K562 (cell line): ENCODE results near the gene OLR1. TPM values are rescaled to one million over a fixed set of nuclear protein-coding genes. Genes with fewer than 3 reads are reported as not detected.

Source experiments
- ATAC-seq: fragments of 200-7000 bp; cut with Tn5 transposase; 3 replicates; pipeline ENCODE4 v1.9.1; 2020; ENCODE audit warnings: moderate library complexity
- BruUV-seq: library from RNA; stranded (reverse); fragments of 400-500 nt; replicated peaks from 2 replicates; lab custom pipeline; 2021; lab: Mats Ljungman, UMichigan
- CTCF ChIA-PET: fragments of 300-600 bp; formaldehyde crosslinking; extraction: SDS; loops from one replicate; lab custom pipeline; 2021; ENCODE audit warnings: low intra/inter-chr PET ratio; lab: Yijun Ruan, JAX
- POLR2A ChIA-PET: fragments of 300-600, 350-650 bp; sonication (Branson Sonifier 250); formaldehyde crosslinking; extraction: SDS; loops from one replicate; lab custom pipeline; 2021; ENCODE audit warnings: antibody characterized with exemption, inconsistent platforms; lab: Yijun Ruan, JAX
- DNase-seq, 4 experiments: peaks; one replicate each; pipeline versions ENCODE4 v3.0.0 to v3.0.0-alpha.2; 2011 to 2018; ENCODE audit warnings: low spot score in 3 of 4, mixed read lengths in 3 of 4; ENCODE audit errors: extremely low read depth in 1 of 4
- FAIRE-seq: peaks from 2 replicates; lab custom pipeline; 2011; peaks lifted over from hg19 to GRCh38; lab: Jason Lieb, UNC
- H2AFZ ChIP-seq: 2 replicates; pipeline ENCODE4 v1.6.0; 2011; ENCODE audit warnings: low read depth, low read length, control low read depth, inconsistent platforms
- H3K27ac ChIP-seq: fragments of 200-600 bp; 3 replicates; pipeline ENCODE4 v1.8.0; 2011; ENCODE audit warnings: low read depth, mild to moderate bottlenecking, control low read depth, inconsistent platforms, low read length, moderate library complexity, mixed read lengths; ENCODE audit errors: extremely low read depth
- H3K27me3 ChIP-seq, 2 experiments: fragments of 300-600 bp in 1 of 2; 2 replicates in 1 of 2; 3 replicates in 1 of 2; pipeline versions ENCODE4 v1.6.0 to v1.8.0; 2011; ENCODE audit warnings: inconsistent platforms in 2 of 2, low read length in 2 of 2, mild to moderate bottlenecking in 1 of 2, mixed read lengths in 1 of 2, moderate library complexity in 1 of 2; ENCODE audit not compliant: control insufficient read depth in 2 of 2, insufficient read depth in 2 of 2
- H3K36me3 ChIP-seq: fragments of 300-600 bp; 3 replicates; pipeline ENCODE4 v1.8.0; 2011; ENCODE audit warnings: mild to moderate bottlenecking, low read length, inconsistent platforms; ENCODE audit not compliant: control insufficient read depth, insufficient read depth
- H3K4me1 ChIP-seq, 2 experiments: fragments of 200-600 bp in 1 of 2; replicated peaks in 1 of 2; 2 replicates in 1 of 2; 3 replicates in 1 of 2; pipeline versions ENCODE4 v1.5.1 to v1.8.0; 2011; ENCODE audit warnings: inconsistent platforms in 2 of 2, low read length in 2 of 2, mild to moderate bottlenecking in 1 of 2, mixed read lengths in 1 of 2, moderate library complexity in 1 of 2; ENCODE audit not compliant: control insufficient read depth in 2 of 2, insufficient read depth in 2 of 2
- H3K4me2 ChIP-seq: 2 replicates; pipeline ENCODE4 v1.6.1; 2011; ENCODE audit warnings: low read length, control low read depth, inconsistent platforms, mixed read lengths; ENCODE audit not compliant: insufficient read depth
- H3K4me3 ChIP-seq: fragments of 200-600 bp; sonication (generic), shearing (Covaris generic); 2 replicates; pipeline ENCODE4 v1.5.1; 2016; ENCODE audit warnings: control low read depth, inconsistent platforms
- H3K79me2 ChIP-seq: fragments of 200-600 bp; 3 replicates; pipeline ENCODE4 v1.8.0; 2011; ENCODE audit warnings: low read length, inconsistent platforms; ENCODE audit not compliant: control insufficient read depth, insufficient read depth
- H3K9ac ChIP-seq, 2 experiments: 2 replicates each; pipeline versions ENCODE4 v1.6.0 to v1.6.1; 2011; ENCODE audit warnings: low read depth in 2 of 2, low read length in 2 of 2, control low read depth in 1 of 2, inconsistent platforms in 1 of 2, mild to moderate bottlenecking in 1 of 2, mixed read lengths in 1 of 2; ENCODE audit not compliant: insufficient read depth in 1 of 2
- H3K9me1 ChIP-seq: one replicate; pipeline ENCODE4 v1.6.0; 2011; ENCODE audit warnings: inconsistent platforms, mild to moderate bottlenecking, low read length, moderate library complexity; ENCODE audit not compliant: control insufficient read depth, insufficient read depth
- H3K9me3 ChIP-seq: replicated peaks from 2 replicates; pipeline ENCODE4 v1.5.1; 2011; ENCODE audit warnings: low read depth, low read length, inconsistent platforms; ENCODE audit not compliant: control insufficient read depth, insufficient read depth
- H4K20me1 ChIP-seq: replicated peaks from 2 replicates; pipeline ENCODE4 v1.6.1; 2011; ENCODE audit warnings: low read length, inconsistent platforms, mixed read lengths; ENCODE audit not compliant: control insufficient read depth, insufficient read depth
- ARID4B ChIP-seq: sonication (generic); formaldehyde crosslinking; IDR thresholded peaks from 2 replicates; pipeline ENCODE4 v1.8.0; 2022; ENCODE audit warnings: mild to moderate bottlenecking, missing genetic modification reagents
- DMBX1 ChIP-seq: fragments of 250-450 bp; sonication (Bioruptor Pico); IDR thresholded peaks from 2 replicates; pipeline ENCODE4 v1.8.0; 2022; ENCODE audit warnings: inconsistent platforms, mild to moderate bottlenecking, moderate library complexity, borderline replicate concordance
- ELF1 ChIP-seq: fragments of 200-800 bp; sonication (Bioruptor generic); IDR thresholded peaks from 2 replicates; pipeline ENCODE4 v1.6.1; 2016; ENCODE audit warnings: missing genetic modification characterization, missing compliant biosample characterization
- KLF6 ChIP-seq: fragments of 250-450 bp; sonication (Bioruptor Pico); IDR thresholded peaks from 2 replicates; pipeline ENCODE4 v1.4.0; 2020; ENCODE audit warnings: mild to moderate bottlenecking, moderate library complexity, borderline replicate concordance
- NBN ChIP-seq: fragments of 450-650 bp; IDR thresholded peaks from 2 replicates; pipeline ENCODE4 v1.6.1; 2016; ENCODE audit warnings: low read depth, mild to moderate bottlenecking
- SETDB1 ChIP-seq: IDR thresholded peaks from one replicate; pipeline ENCODE4 v1.6.1; 2012; ENCODE audit warnings: low read length, control low read depth, inconsistent platforms
- SRF ChIP-seq, 2 experiments: fragments of 250-450, 450-650 bp in 1 of 2; sonication (Bioruptor Pico) in 1 of 2; sonication (generic) in 1 of 2; formaldehyde crosslinking; IDR thresholded peaks; 2 replicates each; pipeline versions ENCODE4 v1.5.0 to v1.5.1; 2020 to 2022; ENCODE audit warnings: mild to moderate bottlenecking in 1 of 2, missing genetic modification reagents in 1 of 2
- TAL1 ChIP-seq: fragments of 450-650 bp; IDR thresholded peaks from 2 replicates; pipeline ENCODE4 v1.6.1; 2016; ENCODE audit warnings: mild to moderate bottlenecking
- THAP7 ChIP-seq: fragments of 250-450 bp; sonication (Bioruptor Pico); IDR thresholded peaks from 2 replicates; pipeline ENCODE4 v1.5.0; 2021
- ZNF24 ChIP-seq: fragments of 450-650 bp; IDR thresholded peaks from 2 replicates; pipeline ENCODE4 v1.6.1; 2016
- WGBS: fragments of 100-300 bp; shearing (Covaris generic); methylation state at CpG from one replicate; pipeline ENCODE4 v1.1.6; 2016; ENCODE audit warnings: low coverage, mixed read lengths; ENCODE audit not compliant: insufficient coverage; ENCODE audit errors: missing lambda C conversion rate; 5-methylcytosine and 5-hydroxymethylcytosine counted together
- in situ Hi-C: fragments of 300-500 bp; cut with MboI; formaldehyde crosslinking; loops from 4 replicates; pipeline ENCODE4 v1.15.0; 2018; ENCODE audit warnings: inconsistent platforms, mixed read lengths
- intact Hi-C: fragments of 100-400 bp; cut with micrococcal nuclease; formaldehyde crosslinking; loops from 2 replicates; pipeline ENCODE4 v1.14.2; 2022
- polyA plus RNA-seq, 8 experiments: library from polyadenylated mRNA; depleted of rRNA in 4 of 8; stranded (reverse) in 5 of 8; unstranded in 3 of 8; fragments of >200 nt; fragmentation: Nextera tagmentation in 2 of 8; fragmentation: Illumina TruSeq in 1 of 8; extraction: Ambion mirVana in 2 of 8; extraction: Trizol in 1 of 8; gene quantifications; 2 replicates each; pipeline versions ENCODE4 v1.2.1 to v1.2.3, GENCODE V29; 2011 to 2014; ENCODE audit warnings: inconsistent platforms in 1 of 8, missing spikeins in 1 of 8
- total RNA-seq, 7 experiments: library from RNA; depleted of rRNA in 6 of 7; stranded (reverse); fragments of >200 nt in 6 of 7; fragmentation: Illumina TruSeq in 2 of 7; extraction: Trizol in 2 of 7; gene quantifications; 2 replicates each; pipeline versions ENCODE4 v1.2.1 to v1.2.3, GENCODE V29; 2011 to 2021; ENCODE audit warnings: low replicate concordance in 1 of 7

Gene OLR1
- total and polyA plus RNA-seq, 9 of the 15 experiments (the other 6 are each of a cell fraction or from before 2014, with no cell fraction given), result not detected

- Histone ChIP-seq H3K4me2 (no peak overlapping the region), H2AFZ (no peak overlapping the region), H3K79me2 (no peaks in the 10 kb centered on the region), H4K20me1 (no peaks in the 10 kb centered on the region), H3K27me3 (no peaks in the 10 kb centered on the region), H3K9me1 (no peaks in the 10 kb centered on the region), H3K36me3 (no peaks in the 10 kb centered on the region)
- CTCF ChIA-PET, result no interaction called here
- 17% methylated on average over 7 of the region's 7 CpGs for WGBS
- ATAC-seq (no peak), DNase-seq (no peak)
- intact Hi-C loops, result no loop called here
- no TSS peak for BruUV-seq
- TF ChIP-seq DMBX1 (CRISPR knock-in tag), result no peak
- TF ChIP-seq SETDB1, result no peak
- TF ChIP-seq, all 486 proteins: peak for 0
- Histone ChIP-seq H3K27ac (no peak overlapping the region), H3K9ac (no peak overlapping the region), H3K4me1 (no peaks in the 10 kb centered on the region), H3K9me3 (no peaks in the 10 kb centered on the region), H3K4me3 (no peak overlapping the region)
- in situ Hi-C loops, result no loop called here
- FAIRE-seq, result no peak
- POLR2A ChIA-PET, result interaction anchor here (0.6 to 0.7 kb wide), 3 partner anchors 9 to 67 kb away, joined by 3 to 4 read pairs (median 3); partner anchors contain the start of gene OLR1
Measured at GRCh38 chr12:10160617-10161385, 11.1 kb downstream of the OLR1 start.

- Histone ChIP-seq H3K9me3 (no peaks in the 10 kb centered on the region), H2AFZ (no peak overlapping the region), H3K27ac (no peak overlapping the region), H3K27me3 (peaks cover 0 to 2% of the 10 kb centered on the region in 2 experiments; a peak in 1 of 5 replicates), H3K4me2 (no peak overlapping the region), H3K4me1 (no peaks in the 10 kb centered on the region), H4K20me1 (no peaks in the 10 kb centered on the region), H3K9ac (no peak overlapping the region), H3K36me3 (no peaks in the 10 kb centered on the region), H3K4me3 (no peak overlapping the region), H3K79me2 (no peaks in the 10 kb centered on the region), H3K9me1 (no peaks in the 10 kb centered on the region)
- intact Hi-C loops (no loop called here), in situ Hi-C loops (no loop called here)
- DNase-seq, result no peak
- CTCF ChIA-PET, result no interaction called here
- WGBS, result 2% methylated on average over 3 of the region's 3 CpGs
- ATAC-seq, result no peak
- FAIRE-seq, result no peak
- POLR2A ChIA-PET, result interaction anchor here (1.2 kb wide), 1 partner anchor 11 kb away, joined by 4 read pairs; no protein-coding TSS in a partner anchor
- no TSS peak for BruUV-seq
- TF ChIP-seq NBN, result no peak
- no peak for TF ChIP-seq THAP7 (CRISPR knock-in tag)
- TF ChIP-seq TAL1, result no peak
- TF ChIP-seq KLF6 (CRISPR knock-in tag), result no peak
- TF ChIP-seq ELF1 (tag), result no peak
- no peak for TF ChIP-seq SRF (CRISPR knock-in tag; IDR thresholded peaks at IDR 0.05)
- TF ChIP-seq ARID4B, result no peak
- TF ChIP-seq ZNF24, result no peak
Measured at GRCh38 chr12:10159280-10159679, 12.7 kb downstream of the OLR1 start.
